ENCODE data around the gene ASAH2.
"Not testable (repeated sequence)": the region's sequence is repeated elsewhere in the genome, so short reads cannot be mapped to it uniquely, and the experiment has no call there.

Gene ASAH2

DNA sequence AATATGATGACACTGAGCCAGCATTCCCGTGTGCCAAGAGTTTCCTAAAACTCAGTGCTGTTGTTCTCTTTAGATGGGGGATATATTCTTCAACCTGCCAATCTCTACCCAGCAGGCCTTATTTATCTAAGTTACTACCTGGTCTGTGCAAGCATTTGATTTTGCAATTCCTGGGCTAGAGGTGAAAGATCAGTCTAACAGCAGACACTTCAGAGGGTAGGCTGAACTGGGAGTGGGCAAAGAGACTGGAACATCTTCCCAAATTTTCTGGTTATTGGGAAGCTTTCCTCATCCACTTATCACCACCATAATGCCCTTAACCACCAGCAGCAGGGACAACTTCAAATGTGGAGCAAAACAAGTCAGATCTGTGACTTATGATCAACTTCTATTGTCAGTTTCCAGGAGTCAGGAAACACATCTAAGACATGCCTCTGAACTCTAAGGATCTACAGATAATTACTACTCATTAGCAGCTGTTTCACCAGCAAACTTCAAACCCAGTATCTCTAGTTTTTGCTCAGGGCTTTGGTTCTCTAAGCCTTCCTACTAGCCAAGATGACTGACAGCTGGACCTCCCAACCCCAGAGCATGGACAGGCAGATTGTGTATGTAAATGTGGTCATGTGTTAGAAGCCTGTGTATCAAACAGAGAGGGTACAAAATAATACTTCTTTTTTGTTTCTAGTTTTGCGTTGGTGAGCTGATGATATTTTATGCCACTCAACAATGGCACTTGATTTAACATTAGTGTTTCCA is 1.0 kb downstream of the ASAH2 start:
- no peak for DNase-seq

DNA sequence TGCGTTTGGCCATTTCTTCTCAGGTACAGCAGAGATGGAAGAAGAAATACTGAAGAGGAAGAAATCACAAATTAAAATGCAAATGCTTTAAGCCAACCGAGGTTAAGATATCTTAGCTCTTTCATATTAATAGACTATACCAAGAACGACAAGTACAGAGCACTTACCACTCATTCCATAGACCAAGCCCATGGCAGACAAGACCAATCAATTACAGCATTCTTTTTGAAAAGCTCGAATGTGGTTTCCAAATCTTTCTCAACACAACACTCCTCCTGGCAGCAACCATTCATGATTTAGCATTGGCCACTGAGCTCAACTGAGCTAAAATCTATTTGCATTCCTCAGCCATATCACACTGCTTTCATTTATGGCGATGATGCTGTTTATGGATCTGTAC is 2.7 kb downstream of the ASAH2 start:
- DNase-seq = no peak

DNA sequence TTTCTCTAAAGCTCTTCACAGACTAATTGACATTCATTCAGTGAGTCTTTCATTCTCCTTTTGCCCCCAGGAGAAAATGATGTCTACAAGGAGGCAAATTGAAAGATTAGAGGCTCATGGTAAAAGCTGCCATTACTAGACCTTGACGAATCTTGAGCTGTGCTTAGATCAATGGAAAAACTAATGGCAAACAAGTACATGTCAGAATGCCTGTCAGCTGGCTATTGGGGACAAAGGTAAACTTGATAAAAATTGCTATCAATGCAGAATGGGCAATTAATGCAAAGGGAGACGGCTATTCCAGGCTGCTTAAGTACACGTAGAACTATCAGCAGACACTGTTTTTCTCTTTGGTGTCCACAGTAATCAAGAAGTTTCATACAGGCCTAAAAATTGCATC is 3.3 kb downstream of the ASAH2 start:
- DNase-seq = no peak

- DNase-seq = no peak
Observed at GRCh38 chr10:50244201-50244600, 7.1 kb downstream of the ASAH2 start.

GRCh38 chr10:50242777-50243176 is 8.5 kb downstream of the ASAH2 start:
- DNase-seq = no peak

DNA sequence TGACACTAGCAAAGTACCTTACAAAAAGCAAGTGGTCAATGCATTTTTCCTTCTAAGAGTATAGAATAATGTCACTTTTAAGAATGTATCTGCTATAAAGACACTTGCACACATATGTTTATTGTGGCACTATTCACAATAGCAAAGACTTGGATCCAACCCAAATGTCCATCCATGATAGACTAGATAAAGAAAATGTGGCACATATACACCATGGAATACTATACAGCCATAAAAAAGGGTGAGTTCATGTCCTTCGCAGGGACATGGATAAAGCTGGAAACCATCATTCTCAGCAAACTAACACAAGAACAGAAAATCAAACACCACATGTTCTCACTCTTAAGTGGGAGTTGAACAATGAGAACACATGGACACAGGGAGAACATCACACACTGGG is 9.8 kb downstream of the ASAH2 start:
- DNase-seq = not testable (repeated sequence)

DNA sequence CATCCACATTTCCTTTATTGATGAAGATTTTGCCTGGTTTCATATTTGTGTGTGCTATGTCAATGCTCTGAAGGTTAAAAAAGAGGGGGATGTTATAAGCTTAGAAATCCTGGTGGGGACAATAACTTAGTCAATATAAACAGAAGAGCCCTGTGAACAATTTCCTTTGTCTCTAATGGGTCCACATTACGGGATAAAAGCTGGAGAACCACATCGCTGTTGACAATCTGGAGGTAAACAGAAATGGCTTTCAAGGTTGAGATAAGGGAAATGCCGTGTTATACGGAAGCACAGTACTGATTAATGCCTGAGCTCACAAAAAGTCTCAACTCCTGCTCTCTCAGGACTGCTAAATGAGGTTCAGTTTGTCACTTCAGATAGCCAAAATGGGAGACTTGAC is 16.8 kb downstream of the ASAH2 start:
- DNase-seq = no peak

DNA sequence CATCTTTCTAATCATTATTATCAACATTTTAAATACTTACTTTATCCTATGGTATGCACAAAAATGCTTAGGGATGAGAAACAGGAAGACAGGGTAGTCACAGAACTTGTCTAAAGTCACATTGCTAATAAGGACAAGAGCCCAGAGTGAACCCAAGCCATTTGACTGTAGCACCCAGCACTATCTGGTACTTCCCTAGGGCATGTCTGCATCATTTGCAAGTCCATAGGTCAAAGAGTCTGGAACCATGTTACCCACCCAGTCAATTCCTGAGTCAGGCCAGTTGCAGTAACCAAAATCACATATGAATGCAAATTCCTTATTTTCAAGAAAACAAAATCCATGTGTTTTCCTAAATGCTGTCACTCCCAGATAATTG is 19.1 kb downstream of the ASAH2 start:
- DNase-seq = no peak

- no peak for DNase-seq
Observed at GRCh38 chr10:50231515-50232260, 19.6 kb downstream of the ASAH2 start.

DNA sequence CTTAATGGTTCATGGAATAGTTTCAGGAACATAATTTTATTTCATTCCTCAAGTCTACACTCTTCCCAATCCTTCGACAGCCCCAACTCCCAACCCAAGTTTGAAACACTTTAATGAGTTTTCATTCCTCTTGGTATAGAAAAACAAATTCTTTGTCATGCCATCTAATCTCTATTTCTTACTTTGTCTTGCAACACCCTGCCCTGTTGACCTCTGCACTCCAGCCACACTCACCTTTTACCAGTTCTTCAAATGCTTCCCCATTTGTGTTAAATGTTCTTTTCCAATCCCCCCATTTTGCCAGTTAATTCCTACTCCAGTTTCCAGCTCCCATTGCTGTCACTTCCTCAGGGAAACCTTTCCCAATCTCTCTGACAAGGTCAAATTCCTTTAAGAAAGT is 21.9 kb downstream of the ASAH2 start:
- no peak for DNase-seq

DNA sequence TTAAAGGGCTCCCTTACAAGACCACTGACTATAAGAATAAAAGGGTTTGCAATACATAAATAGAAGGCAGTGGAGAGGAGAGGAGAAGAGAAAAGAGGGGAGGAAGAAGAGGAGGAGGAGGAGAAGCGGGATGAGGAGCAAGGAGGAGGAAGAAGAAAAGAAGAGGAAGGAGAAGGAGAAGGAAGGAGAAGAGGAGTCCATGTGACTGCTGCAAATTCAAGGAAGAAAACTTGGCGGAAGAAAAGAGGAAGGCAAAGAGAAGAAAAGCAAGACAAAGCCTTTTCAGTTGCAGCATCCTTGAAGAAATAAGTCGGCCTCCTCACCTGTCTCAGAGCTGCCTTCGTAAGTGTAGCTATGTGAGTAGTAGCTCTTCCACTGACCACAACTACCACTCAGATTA is 22.6 kb downstream of the ASAH2 start:
- no peak for DNase-seq

GRCh38 chr10:50226610-50227009 is 24.7 kb downstream of the ASAH2 start:
- DNase-seq = no peak

- no peak for DNase-seq
Observed at GRCh38 chr10:50224330-50224952, 26.9 kb downstream of the ASAH2 start.

- DNase-seq = no peak
Observed at GRCh38 chr10:50222199-50222598, 29.1 kb downstream of the ASAH2 start.

- no peak for DNase-seq
Observed at GRCh38 chr10:50221470-50221869, 29.8 kb downstream of the ASAH2 start.

- DNase-seq = no peak
Observed at GRCh38 chr10:50219646-50220045, 31.7 kb downstream of the ASAH2 start.

DNA sequence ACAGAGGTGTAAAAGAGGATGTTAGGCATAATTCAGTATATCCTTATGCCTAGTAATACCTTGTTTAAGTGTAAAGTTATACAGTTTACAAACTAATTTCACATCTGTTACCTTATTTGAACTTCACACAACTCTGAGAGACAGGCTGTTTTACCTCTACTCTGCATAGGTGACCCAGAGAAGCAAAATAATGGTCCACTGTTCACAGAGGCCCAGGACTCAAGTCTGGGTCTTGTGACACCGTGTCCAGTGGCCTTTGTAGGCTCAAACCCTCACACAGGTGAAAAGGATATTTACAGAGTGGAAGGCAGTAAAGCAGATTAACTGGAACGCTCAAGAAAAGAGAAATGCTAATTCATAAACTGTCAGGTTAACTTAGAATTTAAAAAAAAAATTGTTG is 32.1 kb downstream of the ASAH2 start:
- DNase-seq = no peak

- DNase-seq = no peak
Observed at GRCh38 chr10:50216894-50217293, 34.4 kb downstream of the ASAH2 start.

DNA sequence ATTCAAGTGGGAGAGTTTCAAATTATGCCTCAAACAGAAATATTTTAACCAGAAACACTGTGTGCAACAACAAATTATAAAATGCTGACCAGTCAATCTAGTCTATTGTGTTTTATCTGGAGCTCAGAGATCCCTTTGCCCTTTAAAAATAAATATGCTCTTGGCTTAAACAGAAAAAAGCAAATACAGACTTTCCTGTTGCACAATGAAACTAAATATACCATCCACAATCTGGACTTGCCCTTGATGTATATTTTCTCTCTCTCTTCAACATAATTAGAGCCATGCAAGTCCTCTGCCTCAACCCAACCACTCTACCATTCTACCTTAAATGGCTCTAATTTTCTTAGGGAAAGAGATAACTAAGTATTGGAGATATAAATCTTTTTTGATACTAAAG is 34.9 kb downstream of the ASAH2 start:
- no peak for DNase-seq

- no peak for DNase-seq
Observed at GRCh38 chr10:50211670-50212069, 39.6 kb downstream of the ASAH2 start.

- no peak for DNase-seq
Observed at GRCh38 chr10:50210876-50211275, 40.4 kb downstream of the ASAH2 start.

All from activated CD8-positive, alpha-beta memory T cell treated with anti-CD3 and anti-CD28 coated beads for 24 hours (primary cell).